SK-N-MC (cell line): ENCODE data around the gene PPARA.
"Not testable (repeated sequence)": the region's sequence is repeated elsewhere in the genome, so short reads cannot be mapped to it uniquely, and the experiment has no call there.

Experiments used
- DNase-seq: peaks from one replicate; pipeline ENCODE4 v3.0.0-alpha.2; 2011; ENCODE audit warnings: low read depth, low spot score
- H3K27ac ChIP-seq: fragments of 200-600 bp; sonication (generic); 2 replicates; pipeline ENCODE4 v1.5.1; 2016; ENCODE audit warnings: mixed run types
- H3K36me3 ChIP-seq: fragments of 200-600 bp; sonication (generic); 2 replicates; pipeline ENCODE4 v1.6.1; 2017; ENCODE audit warnings: antibody characterized with exemption, low read length, mixed read lengths; ENCODE audit not compliant: insufficient read depth
- H3K4me3 ChIP-seq: fragments of 200-600 bp; sonication (generic); 2 replicates; pipeline ENCODE4 v1.5.1; 2016
- H3K9ac ChIP-seq: fragments of 200-600 bp; sonication (generic); 2 replicates; pipeline ENCODE4 v1.8.0; 2017; ENCODE audit warnings: mixed run types, mixed read lengths; ENCODE audit not compliant: insufficient read length
- H3K9me3 ChIP-seq: fragments of 200-600 bp; sonication (generic); 2 replicates; pipeline ENCODE4 v1.6.1; 2017; ENCODE audit warnings: low read depth, mild to moderate bottlenecking, antibody characterized with exemption, low read length, moderate library complexity, mixed read lengths
- EZH2 ChIP-seq: fragments of 200-600 bp; sonication (generic); IDR thresholded peaks from one replicate; pipeline ENCODE4 v1.6.1; 2017; ENCODE audit warnings: antibody characterized with exemption
- FOXP2 ChIP-seq: optimal IDR thresholded peaks from 2 replicates; pipeline ENCODE3; 2011; ENCODE audit warnings: mild to moderate bottlenecking, moderate library complexity; ENCODE audit not compliant: insufficient read depth; ENCODE audit errors: extremely low read length, control extremely low read depth
- POLR2AphosphoS5 ChIP-seq: IDR thresholded peaks from 2 replicates; pipeline ENCODE4 v1.6.1; 2012; ENCODE audit warnings: mild to moderate bottlenecking, low read depth, low read length, borderline replicate concordance

The PPARA gene

DNA sequence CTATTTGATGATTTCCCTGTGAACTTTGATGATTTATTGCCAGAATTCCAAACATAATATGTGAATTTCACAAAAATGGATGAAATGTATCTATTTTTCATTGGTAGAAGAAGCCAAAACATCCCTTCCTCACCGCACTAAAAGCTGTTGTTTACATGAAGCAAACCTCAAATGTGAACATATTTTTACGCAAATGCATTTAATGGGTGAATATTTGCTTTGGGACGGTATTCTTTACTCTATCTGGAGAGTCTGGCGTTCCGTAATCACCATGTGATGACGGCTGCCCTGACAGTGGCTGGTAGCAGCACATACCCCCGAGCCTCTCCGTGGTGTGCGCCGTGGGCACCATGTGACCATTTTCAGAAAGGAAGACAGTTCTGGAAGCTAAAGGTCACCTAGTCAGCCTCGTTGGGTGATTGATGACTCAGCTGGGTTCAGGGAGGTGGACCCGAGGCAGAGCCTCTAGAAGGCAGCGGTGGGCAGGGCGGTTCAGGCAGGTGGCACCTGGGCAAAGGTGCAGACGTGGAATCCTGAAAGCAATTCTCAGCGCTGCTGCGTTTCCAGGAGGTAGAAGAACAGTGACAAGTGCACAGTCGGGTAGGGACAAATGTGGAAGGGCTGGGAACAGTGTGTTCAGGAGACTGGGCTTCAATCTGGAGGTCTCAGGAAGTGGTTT is 45.3 kb downstream of the PPARA start:
- Histone ChIP-seq H3K9me3 (no peaks in the 10 kb centered on the region), H3K9ac (no peak overlapping the region), H3K4me3 (no peak overlapping the region), H3K36me3 (no peaks in the 10 kb centered on the region), H3K27ac (no peak overlapping the region)
- no peak for TF ChIP-seq POLR2AphosphoS5
- no peak for DNase-seq

DNA sequence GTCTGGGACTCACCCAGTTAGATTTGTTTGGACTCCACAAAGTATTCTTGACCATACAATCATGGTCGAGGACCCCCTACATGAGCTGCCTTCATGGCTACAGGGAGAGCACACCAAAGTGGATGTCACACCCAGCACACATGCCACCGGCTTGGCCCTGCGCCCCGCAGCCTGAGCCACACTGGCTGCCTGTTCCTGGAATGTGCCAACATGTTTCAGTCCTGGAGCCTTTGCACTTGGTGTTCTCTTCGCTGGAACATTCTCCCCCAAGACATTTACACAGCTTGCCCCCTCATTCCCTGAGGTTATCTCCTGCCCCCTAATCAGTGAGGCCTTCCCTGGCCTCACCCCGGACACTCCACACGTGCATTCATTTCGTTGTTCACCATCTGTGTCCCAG is 46.0 kb downstream of the PPARA start:
- no peak for DNase-seq
- no peak overlapping the region for H3K27ac ChIP-seq
- H3K9ac ChIP-seq: no peak overlapping the region
- no peaks in the 10 kb centered on the region for H3K36me3 ChIP-seq
- H3K9me3 ChIP-seq: no peaks in the 10 kb centered on the region
- H3K4me3 ChIP-seq: no peak overlapping the region
- TF ChIP-seq POLR2AphosphoS5 (no peak), EZH2 (no peak)

DNA sequence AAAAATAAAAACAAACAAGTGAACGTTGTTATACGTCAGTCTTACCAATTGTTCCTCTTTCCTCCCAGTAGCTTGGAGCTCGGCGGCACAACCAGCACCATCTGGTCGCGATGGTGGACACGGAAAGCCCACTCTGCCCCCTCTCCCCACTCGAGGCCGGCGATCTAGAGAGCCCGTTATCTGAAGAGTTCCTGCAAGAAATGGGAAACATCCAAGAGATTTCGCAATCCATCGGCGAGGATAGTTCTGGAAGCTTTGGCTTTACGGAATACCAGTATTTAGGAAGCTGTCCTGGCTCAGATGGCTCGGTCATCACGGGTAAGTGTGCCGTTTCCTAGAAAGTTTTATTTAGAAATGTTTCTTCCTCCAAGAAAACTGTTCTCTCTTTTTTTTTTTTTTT is 47.9 kb downstream of the PPARA start:
- Histone ChIP-seq H3K9me3 (no peaks in the 10 kb centered on the region), H3K9ac (no peak overlapping the region), H3K27ac (no peak overlapping the region), H3K4me3 (no peak overlapping the region), H3K36me3 (no peaks in the 10 kb centered on the region)
- TF ChIP-seq EZH2: no peak
- TF ChIP-seq FOXP2: no peak
- no peak for TF ChIP-seq POLR2AphosphoS5
- DNase-seq: no peak

DNA sequence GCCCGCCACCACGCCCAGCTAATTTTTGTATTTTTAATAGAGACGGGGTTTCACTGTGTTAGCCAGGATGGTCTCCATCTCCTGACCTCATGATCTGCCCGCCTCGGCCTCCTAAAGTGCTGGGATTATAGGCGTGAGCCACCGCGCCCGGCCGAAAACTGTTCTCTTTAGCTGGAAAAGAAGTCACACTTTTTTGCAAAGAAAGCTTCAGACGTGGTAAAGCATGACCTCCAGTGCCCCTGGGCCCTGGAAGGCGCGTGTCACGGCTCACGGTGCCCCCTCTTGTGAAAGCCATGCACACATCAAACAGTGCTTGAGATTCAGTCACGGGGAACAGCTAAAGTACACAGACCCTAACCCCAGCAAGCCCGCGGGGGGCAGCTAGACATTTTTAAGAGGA is 48.5 kb downstream of the PPARA start:
- H3K4me3 ChIP-seq, H3K27ac ChIP-seq, H3K9ac ChIP-seq, DNase-seq, H3K36me3 ChIP-seq, H3K9me3 ChIP-seq: not testable (repeated sequence)

DNA sequence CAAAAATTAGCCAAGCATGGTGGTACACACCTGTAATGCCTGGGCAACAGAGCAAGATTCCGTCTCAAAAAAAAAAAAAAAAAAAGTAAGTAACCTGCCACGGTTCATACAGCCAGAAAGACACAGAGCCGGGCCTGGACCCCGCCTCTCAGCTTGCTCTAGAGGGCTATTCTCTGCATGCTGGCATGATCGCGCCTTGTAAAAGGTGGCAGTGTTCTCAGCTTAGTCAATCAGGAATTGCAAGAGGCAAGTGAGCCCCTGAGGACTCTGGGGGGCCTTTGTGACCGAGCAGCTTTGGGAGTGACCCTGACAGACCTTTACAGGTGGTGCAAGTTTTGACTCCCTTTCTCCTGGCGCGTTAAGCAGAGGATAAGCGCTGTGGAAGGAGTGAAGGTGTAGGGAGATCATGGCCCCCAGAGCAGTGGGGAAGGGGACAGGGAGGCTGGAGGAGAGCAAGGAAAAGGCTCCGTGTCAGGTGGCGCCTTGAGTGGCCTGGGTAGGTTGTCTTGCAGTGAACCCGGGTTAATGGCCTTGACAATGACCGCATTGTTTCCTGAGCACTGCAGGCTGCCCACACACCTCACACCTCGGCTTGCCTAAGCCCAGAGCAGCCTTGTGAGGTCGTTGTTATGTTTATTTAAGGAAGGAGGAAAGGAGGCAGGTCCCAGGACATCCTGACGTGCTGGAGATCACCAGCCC is 50.9 kb downstream of the PPARA start:
- Histone ChIP-seq H3K9me3 (no peaks in the 10 kb centered on the region), H3K36me3 (no peaks in the 10 kb centered on the region), H3K9ac (no peak overlapping the region), H3K27ac (no peak overlapping the region), H3K4me3 (no peak overlapping the region)
- no peak for TF ChIP-seq POLR2AphosphoS5
- TF ChIP-seq FOXP2: no peak
- TF ChIP-seq EZH2: no peak
- DNase-seq: no peak

DNA sequence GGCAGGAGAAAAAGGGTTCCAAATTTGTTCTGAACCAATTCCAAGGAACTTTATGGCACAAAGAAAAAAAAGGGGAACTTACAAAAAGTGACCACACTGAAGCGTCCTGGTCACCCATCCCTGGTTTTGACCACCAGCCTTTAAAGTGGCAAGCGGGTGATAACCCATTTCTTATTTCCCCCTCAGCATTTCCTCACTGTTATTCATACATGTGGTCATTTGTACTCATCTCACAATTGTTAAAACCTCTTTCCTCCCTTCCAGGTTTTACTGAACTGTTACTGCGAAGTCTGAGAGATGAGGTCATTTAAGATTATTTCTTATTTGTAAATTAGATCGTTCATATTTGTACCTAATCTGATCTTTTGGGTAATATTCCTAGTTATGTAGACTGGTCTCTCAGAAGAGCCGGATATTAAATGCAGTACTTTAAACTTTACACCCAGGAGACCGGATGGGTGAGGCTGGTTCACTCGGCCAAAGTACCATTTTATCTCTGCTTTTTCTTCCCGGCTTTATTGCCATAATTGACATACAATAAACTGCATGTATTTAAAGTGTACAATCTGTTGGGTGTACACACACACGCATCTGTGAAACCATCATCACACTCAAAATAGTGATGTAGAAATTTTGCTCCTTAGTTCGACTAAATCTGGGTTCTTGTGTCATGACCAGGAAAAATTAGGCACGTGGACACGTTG is 52.7 kb downstream of the PPARA start:
- Histone ChIP-seq H3K36me3 (no peaks in the 10 kb centered on the region), H3K27ac (no peak overlapping the region), H3K4me3 (no peak overlapping the region), H3K9ac (no peak overlapping the region), H3K9me3 (no peaks in the 10 kb centered on the region)
- TF ChIP-seq POLR2AphosphoS5: no peak
- TF ChIP-seq EZH2: no peak
- TF ChIP-seq FOXP2: no peak
- no peak for DNase-seq

DNA sequence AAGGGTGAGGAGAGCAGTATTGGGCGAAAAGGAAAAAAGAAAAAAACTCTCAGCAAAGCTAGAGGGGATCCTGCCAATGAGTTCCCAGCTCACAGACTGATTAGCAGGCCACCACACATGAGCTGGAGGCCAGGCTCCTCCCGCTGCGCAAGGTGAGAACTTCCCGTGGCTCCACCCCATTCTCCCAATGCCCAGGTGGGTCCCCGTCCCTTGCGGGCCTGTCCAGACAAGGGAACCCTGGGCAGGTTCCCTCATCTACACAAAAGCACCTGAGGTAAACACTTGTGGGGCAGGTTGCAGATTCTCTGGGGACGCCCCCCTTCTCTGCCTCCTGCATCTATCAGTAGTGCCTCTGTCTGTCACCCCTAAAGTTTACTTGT is 53.3 kb downstream of the PPARA start:
- H3K9ac ChIP-seq: no peak overlapping the region
- no peaks in the 10 kb centered on the region for H3K36me3 ChIP-seq

DNA sequence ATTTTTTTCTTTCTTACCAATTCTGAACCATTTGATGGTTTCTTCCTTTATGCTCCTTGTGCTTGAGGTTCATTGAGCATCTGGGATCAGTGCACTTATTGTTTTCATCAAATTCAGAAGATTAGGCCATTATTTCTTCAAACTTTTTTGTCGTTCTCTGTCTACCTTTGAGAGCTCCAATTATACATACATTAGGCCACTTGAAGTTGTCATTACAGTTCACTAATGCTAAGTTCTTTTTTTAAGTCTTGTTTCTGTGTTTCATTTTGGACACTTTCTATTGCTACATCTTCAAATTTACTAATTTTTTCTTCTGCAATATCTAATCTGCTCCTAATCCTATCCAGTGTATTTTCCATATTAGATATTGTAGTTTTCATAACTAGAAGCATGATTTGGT is 58.9 kb downstream of the PPARA start:
- Histone ChIP-seq H3K9me3 (no peaks in the 10 kb centered on the region), H3K36me3 (no peaks in the 10 kb centered on the region), H3K4me3 (no peak overlapping the region), H3K9ac (no peak overlapping the region), H3K27ac (no peak overlapping the region)
- DNase-seq: no peak
- no peak for TF ChIP-seq EZH2
- no peak for TF ChIP-seq POLR2AphosphoS5
- TF ChIP-seq FOXP2: no peak

More for the DNA sequence above, 53.3 kb downstream of the PPARA start:
- H3K9me3 ChIP-seq: no peaks in the 10 kb centered on the region
- DNase-seq: no peak
- TF ChIP-seq FOXP2 (no peak), POLR2AphosphoS5 (no peak), EZH2 (no peak)
- no peak overlapping the region for H3K4me3 ChIP-seq
- H3K27ac ChIP-seq: no peak overlapping the region
